Mammary epithelial cell (primary cell): ENCODE results near the gene TGFBR3L.

Experiments
- CTCF ChIP-seq, 2 donors: IDR thresholded peaks in 1 of 2; conservative IDR thresholded peaks in 1 of 2; 2 replicates each; pipeline ENCODE4 v1.5.1; 2011 to 2012; ENCODE audit warnings: inconsistent platforms in 2 of 2, low read length in 2 of 2, mild to moderate bottlenecking in 2 of 2, control low read depth in 1 of 2, low read depth in 1 of 2; ENCODE audit not compliant: insufficient read depth in 1 of 2; ENCODE audit errors: extremely low read depth in 1 of 2
- EZH2 ChIP-seq: IDR thresholded peaks from 2 replicates; pipeline ENCODE4 v1.6.1; 2012; ENCODE audit warnings: low read length, inconsistent platforms, borderline replicate concordance

GRCh38 chr19:7922836-7923195, 8.2 kb downstream of the TGFBR3L start:
- TF ChIP-seq EZH2 (no peak), CTCF (conservative IDR thresholded peaks at IDR 0.05 in 1 of 2, IDR thresholded peaks at IDR 0.05 in 1 of 2; ENCODE audit: extremely low read depth in 1 of 2, insufficient read depth in 1 of 2, low read depth in 1 of 2, low read length in 2 of 2) (no peak)
